IgD-negative memory B cell (primary cell): ENCODE results near the gene UAP1. TPM values are rescaled to one million over a fixed set of nuclear protein-coding genes. Genes with fewer than 3 reads are reported as not detected.
A peak's percentile ranks its signal among the peaks of the same experiment; 100 is the strongest.

Source experiments
- H3K27ac Mint-ChIP-seq, 3 donors: one replicate each; pipeline ENCODE4 v1.8.0; 2020 to 2022; ENCODE audit warnings: mild to moderate bottlenecking in 3 of 3, mixed read lengths in 3 of 3, moderate library complexity in 1 of 3
- H3K27me3 Mint-ChIP-seq: one replicate; pipeline ENCODE4 v1.8.0; 2021; ENCODE audit warnings: mixed read lengths
- H3K36me3 Mint-ChIP-seq: one replicate; pipeline ENCODE4 v1.8.0; 2020; ENCODE audit warnings: mild to moderate bottlenecking, mixed read lengths
- H3K4me1 Mint-ChIP-seq, 3 donors: one replicate each; pipeline ENCODE4 v1.8.0; 2020 to 2022; ENCODE audit warnings: mixed read lengths in 3 of 3, mild to moderate bottlenecking in 1 of 3
- H3K4me3 Mint-ChIP-seq, 4 donors: one replicate each; pipeline ENCODE4 v1.8.0; 2020 to 2022; ENCODE audit warnings: mild to moderate bottlenecking in 4 of 4, mixed read lengths in 4 of 4, moderate library complexity in 3 of 4
- H3K9me3 Mint-ChIP-seq, 3 donors: one replicate each; pipeline ENCODE4 v1.8.0; 2020 to 2021; ENCODE audit warnings: mixed read lengths in 3 of 3, mild to moderate bottlenecking in 1 of 3
- polyA plus RNA-seq: library from polyadenylated mRNA; unstranded; fragments of 300-500 nt; fragmentation: Illumina TruSeq; gene quantifications from one replicate; pipeline ENCODE4 v1.2.3, GENCODE V29; 2021

UAP1 gene
- polyA plus RNA-seq, 1 donor from 2014 or later, result 28.4 TPM

- Mint-ChIP-seq H3K27me3 (no peaks in the 10 kb centered on the region), H3K9me3 (peaks cover 8 to 12% (median 9%) of the 10 kb centered on the region in 3 donors), H3K36me3 (peaks cover 5% of the 10 kb centered on the region), H3K4me1 (no peaks in the 10 kb centered on the region), H3K4me3 (peak overlapping the region in 1 of 4 donors; percentile 17), H3K27ac (no peak overlapping the region)
Observed at GRCh38 chr1:162617513-162617912, 56.0 kb downstream of the UAP1 start.

DNA sequence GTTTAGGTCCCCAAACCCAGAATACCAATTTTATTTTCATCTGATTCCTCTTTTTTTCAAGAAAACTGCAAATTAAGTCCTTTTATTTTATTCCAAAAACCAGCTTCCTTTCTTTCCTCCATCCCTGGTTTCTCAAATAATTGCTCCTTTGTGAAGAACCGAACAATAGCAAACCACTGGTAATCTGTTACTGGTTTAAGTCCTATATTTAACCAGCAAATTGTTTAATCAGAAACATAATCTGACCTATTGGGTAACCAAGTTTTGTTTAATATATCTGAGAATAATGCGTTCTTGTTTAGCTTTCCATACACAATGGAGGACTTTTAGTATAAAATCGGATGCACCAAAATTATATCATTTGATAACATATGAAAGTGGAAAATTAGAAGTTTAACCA lies 57.6 kb downstream of the UAP1 start:
- Mint-ChIP-seq H3K36me3 (peaks cover 4% of the 10 kb centered on the region), H3K27ac (no peak overlapping the region), H3K27me3 (peaks cover 2% of the 10 kb centered on the region), H3K4me3 (no peak overlapping the region), H3K9me3 (peaks cover 8 to 12% (median 9%) of the 10 kb centered on the region in 3 donors), H3K4me1 (no peaks in the 10 kb centered on the region)

DNA sequence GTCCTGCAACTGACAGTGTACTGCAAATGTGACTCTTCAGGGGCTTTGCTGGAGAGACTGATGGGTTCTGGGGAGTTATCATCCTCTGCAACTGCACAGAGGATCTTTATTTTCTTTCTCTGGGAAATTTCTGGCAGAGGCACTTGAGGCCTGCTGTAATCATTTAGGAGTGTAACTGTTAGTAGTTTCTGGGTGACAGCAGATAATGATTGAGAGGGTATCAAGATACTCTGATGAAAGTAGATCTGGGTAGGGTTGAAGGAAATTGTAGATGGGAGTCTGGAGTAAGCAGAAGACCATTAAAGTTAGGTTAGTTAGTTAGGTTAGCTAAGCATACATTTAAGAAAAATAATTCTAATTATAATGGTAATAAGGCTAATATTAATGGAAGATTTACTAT lies 59.7 kb downstream of the UAP1 start:
- Mint-ChIP-seq H3K9me3 (peaks cover 6 to 12% (median 8%) of the 10 kb centered on the region in 3 donors), H3K4me1 (no peaks in the 10 kb centered on the region), H3K4me3 (no peak overlapping the region), H3K27me3 (peaks cover 3% of the 10 kb centered on the region), H3K36me3 (peaks cover 8% of the 10 kb centered on the region), H3K27ac (no peak overlapping the region)

GRCh38 chr1:162625679-162626078 lies 64.2 kb downstream of the UAP1 start:
- peaks cover 4% of the 10 kb centered on the region for H3K36me3 Mint-ChIP-seq
- H3K9me3 Mint-ChIP-seq, result no peaks in the 10 kb centered on the region
- peaks cover 5% of the 10 kb centered on the region for H3K27me3 Mint-ChIP-seq
- no peak overlapping the region for H3K27ac Mint-ChIP-seq
- H3K4me1 Mint-ChIP-seq, result no peaks in the 10 kb centered on the region
- H3K4me3 Mint-ChIP-seq, result no peak overlapping the region

DNA sequence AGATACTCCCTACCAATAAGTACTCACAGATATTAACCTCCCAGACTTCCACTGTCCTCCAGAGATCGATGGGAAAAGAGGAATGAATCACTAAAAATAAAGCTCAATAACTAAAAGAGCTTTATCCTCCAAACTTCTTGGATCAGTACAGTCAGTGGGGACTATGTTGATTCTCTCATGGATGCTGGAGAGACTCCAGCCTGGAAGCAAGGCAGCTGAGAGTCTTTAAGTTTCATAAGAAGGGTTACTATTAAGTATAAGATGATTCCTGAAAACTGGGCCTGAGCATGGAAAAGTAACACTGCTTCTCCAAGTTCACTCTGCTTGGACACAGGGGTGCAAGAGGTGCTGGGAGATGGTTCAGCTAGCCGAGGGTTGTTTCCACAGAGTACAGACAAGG lies 64.6 kb downstream of the UAP1 start:
- Mint-ChIP-seq H3K4me1 (no peaks in the 10 kb centered on the region), H3K27ac (no peak overlapping the region), H3K4me3 (no peak overlapping the region), H3K36me3 (peaks cover 4% of the 10 kb centered on the region), H3K9me3 (no peaks in the 10 kb centered on the region), H3K27me3 (peaks cover 5% of the 10 kb centered on the region)

DNA sequence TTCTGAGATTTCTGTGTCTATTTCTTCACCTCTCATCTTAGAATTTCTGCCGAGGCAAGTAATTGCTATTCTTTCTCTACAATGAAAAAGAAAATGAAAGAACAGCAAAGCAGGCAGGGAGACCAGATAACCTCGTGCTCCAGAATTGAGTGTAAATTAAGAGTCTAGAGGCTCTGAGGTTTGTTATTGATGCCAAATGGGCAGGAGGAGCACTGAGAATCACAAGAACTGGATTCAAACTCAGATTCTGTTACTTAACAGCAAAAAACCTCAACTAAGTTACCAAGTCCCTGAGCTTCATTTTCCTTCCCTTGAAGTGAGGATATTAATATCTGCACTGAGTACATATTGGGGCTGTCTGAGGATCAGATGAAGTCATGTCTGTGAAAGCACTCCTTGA lies 65.2 kb downstream of the UAP1 start:
- no peaks in the 10 kb centered on the region for H3K4me1 Mint-ChIP-seq

DNA sequence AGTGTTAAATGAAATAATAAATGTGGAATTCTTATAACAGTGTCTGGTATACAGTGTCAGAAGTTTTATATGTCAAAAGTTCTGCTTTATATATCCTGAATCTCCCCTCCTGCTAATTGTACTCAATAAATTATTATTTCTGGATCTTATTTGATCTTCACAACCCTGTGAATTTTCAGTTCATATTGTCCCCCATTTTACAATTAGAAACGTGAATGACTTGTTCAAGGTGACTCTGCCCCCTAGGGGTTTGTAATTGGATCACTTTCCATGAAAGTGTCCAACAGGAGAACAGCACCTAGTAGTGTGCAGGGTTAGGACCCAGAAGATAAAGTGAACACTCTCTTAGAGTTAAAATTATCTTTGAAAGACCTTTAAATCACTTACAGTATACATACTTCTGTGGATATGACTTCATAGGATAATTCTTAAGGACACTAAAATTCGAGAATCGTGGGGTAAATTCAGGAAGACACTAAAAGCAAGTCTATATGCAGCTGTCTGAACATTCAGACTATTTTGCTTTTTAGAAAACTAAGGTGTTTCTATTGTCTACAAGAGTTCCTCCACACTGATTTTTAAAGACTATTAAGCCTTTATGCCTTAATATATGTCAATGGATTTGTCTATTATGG lies 66.3 kb downstream of the UAP1 start:
- Mint-ChIP-seq H3K4me3 (no peak overlapping the region), H3K36me3 (peaks cover 4% of the 10 kb centered on the region), H3K27me3 (peaks cover 5% of the 10 kb centered on the region), H3K4me1 (no peaks in the 10 kb centered on the region), H3K9me3 (no peaks in the 10 kb centered on the region), H3K27ac (no peak overlapping the region)

More for the DNA sequence above, 65.2 kb downstream of the UAP1 start:
- H3K36me3 Mint-ChIP-seq, result peaks cover 4% of the 10 kb centered on the region
- H3K27ac Mint-ChIP-seq, result no peak overlapping the region
- no peak overlapping the region for H3K4me3 Mint-ChIP-seq
- no peaks in the 10 kb centered on the region for H3K9me3 Mint-ChIP-seq
- H3K27me3 Mint-ChIP-seq, result peaks cover 5% of the 10 kb centered on the region

- Mint-ChIP-seq H3K9me3 (no peaks in the 10 kb centered on the region), H3K27me3 (peaks cover 3% of the 10 kb centered on the region), H3K27ac (no peak overlapping the region), H3K4me1 (no peaks in the 10 kb centered on the region), H3K36me3 (peaks cover 4% of the 10 kb centered on the region), H3K4me3 (no peak overlapping the region)
Observed at GRCh38 chr1:162629077-162629627, 67.6 kb downstream of the UAP1 start.

- Mint-ChIP-seq H3K4me3 (no peak overlapping the region), H3K27ac (no peak overlapping the region), H3K36me3 (no peaks in the 10 kb centered on the region), H3K4me1 (no peaks in the 10 kb centered on the region), H3K27me3 (peaks cover 3% of the 10 kb centered on the region), H3K9me3 (no peaks in the 10 kb centered on the region)
Observed at GRCh38 chr1:162629651-162630050, 68.1 kb downstream of the UAP1 start.

DNA sequence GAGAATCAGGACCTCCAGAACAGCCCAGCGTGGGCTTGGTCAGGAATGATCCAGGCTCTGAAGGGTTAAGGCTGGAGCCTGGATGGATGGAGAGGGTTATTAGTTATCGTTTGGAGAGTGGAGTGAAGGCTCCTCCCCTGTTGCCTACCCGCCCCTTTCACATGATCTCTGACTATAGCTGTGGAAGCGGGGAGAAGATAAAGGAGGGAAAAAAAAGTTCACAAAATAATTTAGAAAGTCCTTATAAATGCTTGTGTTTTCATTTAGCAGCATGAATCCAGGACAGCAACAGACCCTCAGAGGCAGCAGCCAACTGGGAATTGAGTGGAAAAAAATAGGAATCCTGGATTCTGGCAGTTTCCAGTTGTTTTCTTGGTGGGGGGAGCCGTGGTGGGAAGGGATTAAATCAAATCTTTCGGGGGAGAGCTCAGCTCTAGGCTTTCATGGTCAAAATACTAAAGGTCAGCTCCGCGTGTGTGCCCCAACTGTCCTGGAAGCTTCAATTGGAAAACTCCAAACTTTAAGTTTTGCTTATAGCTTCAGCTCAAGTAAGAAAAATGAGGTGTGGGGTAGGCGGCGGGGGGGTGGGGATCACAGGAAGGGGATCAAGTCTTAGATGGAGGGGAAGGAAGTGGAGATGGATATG lies 70.1 kb downstream of the UAP1 start:
- peak overlapping the region in 1 of 3 donors; percentile 49 for H3K27ac Mint-ChIP-seq
- no peaks in the 10 kb centered on the region for H3K9me3 Mint-ChIP-seq
- no peaks in the 10 kb centered on the region for H3K4me1 Mint-ChIP-seq
- H3K4me3 Mint-ChIP-seq, result no peak overlapping the region
- peaks cover 1% of the 10 kb centered on the region for H3K27me3 Mint-ChIP-seq
- H3K36me3 Mint-ChIP-seq, result no peaks in the 10 kb centered on the region

DNA sequence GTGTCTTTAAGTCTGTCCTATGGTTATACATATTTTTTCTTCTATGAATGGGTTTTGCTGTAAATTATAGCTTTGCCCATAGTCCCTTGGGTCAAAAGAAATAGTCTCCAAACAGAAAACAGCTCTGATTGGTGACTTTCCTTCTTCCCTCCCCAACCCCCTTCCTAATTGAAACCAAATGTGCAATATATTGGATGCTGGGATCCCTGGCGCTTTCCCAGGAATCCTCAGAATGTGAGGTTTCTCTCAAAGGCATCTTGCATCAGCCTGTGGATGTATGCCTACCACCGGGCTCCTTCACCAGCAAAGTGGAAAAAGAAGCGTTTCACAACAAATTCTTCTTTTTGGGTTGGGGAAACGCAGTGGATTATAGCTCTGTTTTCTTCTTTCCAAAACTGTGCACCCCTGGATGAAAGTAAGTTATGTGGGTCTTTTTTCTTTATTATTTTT lies 70.7 kb downstream of the UAP1 start, which contains the start of gene DDR2:
DDR2 (plus strand) TSS at position 248 of the 450 bp plus-strand sequence. CDS start 86,600 bp downstream, outside the sequence.
- Mint-ChIP-seq H3K9me3 (no peaks in the 10 kb centered on the region), H3K27ac (peak within 1 kb of the TSS in 1 of 3 donors; percentile 49), H3K36me3 (no peaks in the 10 kb centered on the region), H3K27me3 (peaks cover 1% of the 10 kb centered on the region), H3K4me3 (no peak within 1 kb of the TSS), H3K4me1 (no peaks in the 10 kb centered on the region)

DNA sequence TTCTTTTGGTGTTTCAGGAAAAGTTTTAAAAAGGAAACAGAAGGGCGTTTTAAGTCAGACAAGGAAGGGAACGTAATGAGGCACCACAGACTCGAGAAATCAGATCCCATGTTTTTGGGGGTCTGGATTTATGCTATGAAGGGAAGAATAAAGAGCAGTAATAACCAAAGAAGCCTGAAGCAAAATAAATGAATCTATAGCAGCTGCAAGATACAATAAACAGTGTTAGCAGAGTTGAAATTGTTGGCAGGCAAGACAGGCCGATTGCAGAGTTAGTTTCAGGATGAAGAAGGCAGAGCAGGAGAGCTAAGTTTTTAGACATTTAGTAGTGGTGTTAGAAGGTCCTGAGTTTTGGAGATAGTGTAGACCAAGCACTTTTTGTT lies 71.2 kb downstream of the UAP1 start:
- no peaks in the 10 kb centered on the region for H3K9me3 Mint-ChIP-seq
- peaks cover 1% of the 10 kb centered on the region for H3K27me3 Mint-ChIP-seq
- no peaks in the 10 kb centered on the region for H3K36me3 Mint-ChIP-seq
- no peaks in the 10 kb centered on the region for H3K4me1 Mint-ChIP-seq
- H3K4me3 Mint-ChIP-seq, result no peak overlapping the region
- H3K27ac Mint-ChIP-seq, result no peak overlapping the region

DNA sequence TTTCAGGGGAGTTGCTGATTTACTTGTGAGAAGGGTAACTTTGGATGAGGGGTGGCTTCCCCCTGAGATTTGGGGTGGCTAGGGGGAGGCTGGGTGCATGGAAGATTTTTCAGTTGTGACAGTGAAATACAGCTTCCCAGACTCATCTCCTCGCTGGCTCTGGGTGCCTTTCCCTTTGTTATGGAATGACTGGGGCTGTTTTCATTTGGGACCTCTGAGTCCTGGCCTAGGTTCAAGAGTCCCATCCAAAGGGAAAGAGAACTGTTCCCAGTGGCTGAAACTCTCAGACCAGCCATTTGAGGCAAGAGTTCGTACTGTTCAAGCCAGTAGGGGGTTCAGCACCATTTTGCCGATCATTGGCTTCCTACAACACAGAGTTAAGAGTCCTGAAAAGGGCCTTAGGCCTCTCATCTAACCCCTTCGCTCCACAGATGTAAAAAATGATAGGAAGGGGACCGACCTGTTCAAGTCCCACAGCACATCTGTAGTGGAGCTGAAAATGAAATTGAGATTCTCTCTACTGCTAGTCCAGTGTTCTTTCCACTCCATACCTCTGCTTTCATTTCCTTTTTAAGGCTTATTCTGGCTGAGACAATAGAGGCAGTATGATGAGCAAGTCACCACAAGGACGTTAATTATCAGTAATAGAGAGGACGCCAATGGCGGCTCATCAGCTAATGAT lies 71.7 kb downstream of the UAP1 start:
- no peak overlapping the region for H3K27ac Mint-ChIP-seq
- peaks cover 1% of the 10 kb centered on the region for H3K27me3 Mint-ChIP-seq
- peak overlapping the region in 1 of 4 donors; percentile 14 for H3K4me3 Mint-ChIP-seq
- no peaks in the 10 kb centered on the region for H3K9me3 Mint-ChIP-seq
- H3K36me3 Mint-ChIP-seq, result no peaks in the 10 kb centered on the region
- H3K4me1 Mint-ChIP-seq, result no peaks in the 10 kb centered on the region

DNA sequence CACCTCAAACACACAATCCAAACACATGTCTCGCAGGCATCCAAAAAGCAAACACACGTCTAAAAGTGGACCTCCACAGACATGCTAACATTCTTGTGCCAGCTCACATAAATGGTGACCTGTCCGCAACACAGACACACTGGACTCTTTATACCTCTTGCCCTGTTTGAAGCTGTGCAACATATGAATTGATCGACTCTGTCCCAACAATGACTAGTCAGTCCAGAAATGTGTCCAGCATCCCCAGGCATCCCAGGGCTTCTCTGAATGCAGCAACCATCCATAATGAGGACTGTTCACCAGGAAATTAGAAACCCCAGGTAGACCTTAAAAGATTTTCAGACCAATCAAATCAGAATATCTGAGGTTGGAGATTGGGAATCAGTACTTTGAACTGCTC lies 73.9 kb downstream of the UAP1 start:
- Mint-ChIP-seq H3K4me3 (no peak overlapping the region), H3K27me3 (peaks cover 2% of the 10 kb centered on the region), H3K27ac (peak overlapping the region in 1 of 3 donors; percentile 22), H3K4me1 (peaks cover 0 to 2% (median 1%) of the 10 kb centered on the region in 3 donors), H3K36me3 (no peaks in the 10 kb centered on the region), H3K9me3 (no peaks in the 10 kb centered on the region)

DNA sequence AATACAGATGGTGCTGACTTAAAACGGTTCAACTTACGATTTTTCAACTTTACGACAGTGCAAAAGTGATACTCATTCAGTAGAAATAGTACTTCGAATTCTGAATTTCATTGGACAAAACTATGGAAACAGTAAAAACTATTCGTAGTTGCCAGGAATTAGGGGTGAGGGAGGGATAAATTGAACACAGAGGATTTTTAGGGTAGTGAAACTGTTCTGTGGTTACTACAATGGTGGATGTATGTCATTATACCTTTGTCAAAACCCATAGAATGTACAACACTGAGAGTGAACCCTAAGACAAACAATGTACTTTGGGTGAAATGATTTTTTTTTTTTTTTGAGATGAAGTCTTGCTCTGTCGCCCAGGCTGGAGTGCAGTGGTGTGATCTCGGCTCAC lies 78.2 kb downstream of the UAP1 start:
- Mint-ChIP-seq H3K27me3 (peaks cover 2% of the 10 kb centered on the region), H3K4me1 (peaks cover 0 to 4% (median 2%) of the 10 kb centered on the region in 3 donors), H3K4me3 (no peak overlapping the region), H3K9me3 (no peaks in the 10 kb centered on the region), H3K36me3 (no peaks in the 10 kb centered on the region), H3K27ac (peak overlapping the region in 1 of 3 donors; percentile 39)
